Activated B cell treated with CpG ODN at 0.5 μM for 24 hours (primary cell): ENCODE measurements around the gene ESAM. TPM values are rescaled to one million over a fixed set of nuclear protein-coding genes. Genes with fewer than 3 reads are reported as not detected.
A peak's percentile ranks its signal among the peaks of the same experiment; 100 is the strongest.

Experiments
- ATAC-seq: fragments of 200-7000 bp; cut with Tn5 transposase; one replicate; pipeline ENCODE4 v1.10.0; 2021; ENCODE audit warnings: low read depth, mild to moderate bottlenecking, moderate library complexity
- CTCF ChIA-PET: fragments of 350-600 bp; sonication (Branson Sonifier 250); formaldehyde crosslinking; loops from one replicate; lab custom pipeline; 2021; ENCODE audit warnings: antibody characterized with exemption; lab: Charles Lee
- POLR2A ChIA-PET: fragments of 350-600 bp; sonication (Branson Sonifier 250); formaldehyde crosslinking; loops from one replicate; lab custom pipeline; 2021; ENCODE audit warnings: antibody characterized with exemption; lab: Charles Lee
- DNase-seq: peaks from one replicate; pipeline ENCODE4 v3.0.0; 2022
- H3K27ac Mint-ChIP-seq: one replicate; pipeline ENCODE4 v1.8.0; 2020; ENCODE audit warnings: mixed read lengths
- H3K27me3 Mint-ChIP-seq: one replicate; pipeline ENCODE4 v1.8.0; 2021; ENCODE audit warnings: mixed read lengths
- H3K36me3 Mint-ChIP-seq: one replicate; pipeline ENCODE4 v1.8.0; 2021; ENCODE audit warnings: low read depth, mixed read lengths
- H3K4me1 Mint-ChIP-seq: one replicate; pipeline ENCODE4 v1.8.0; 2021; ENCODE audit warnings: mixed read lengths
- H3K4me3 Mint-ChIP-seq: one replicate; pipeline ENCODE4 v1.8.0; 2020; ENCODE audit warnings: mild to moderate bottlenecking, mixed read lengths
- H3K9me3 Mint-ChIP-seq: one replicate; pipeline ENCODE4 v1.8.0; 2020; ENCODE audit warnings: mixed read lengths
- CTCF ChIP-seq: fragments of 200-600 bp; IDR thresholded peaks from one replicate; pipeline ENCODE4 v1.8.0; 2022; ENCODE audit warnings: antibody characterized with exemption, mild to moderate bottlenecking
- intact Hi-C: fragments of 100-400 bp; cut with micrococcal nuclease; formaldehyde crosslinking; loops from one replicate; pipeline ENCODE4 v1.15.1; 2024
- total RNA-seq: library from RNA; stranded (reverse); gene quantifications from 2 replicates; pipeline ENCODE4 v1.2.3, GENCODE V29; 2022

The ESAM gene
- total RNA-seq, 1 donor from 2014 or later: 2.3 TPM

- ATAC-seq: no peak
- Mint-ChIP-seq H3K4me3 (no peak overlapping the region), H3K9me3 (no peaks in the 10 kb centered on the region), H3K27ac (no peak overlapping the region), H3K36me3 (no peaks in the 10 kb centered on the region), H3K4me1 (peaks cover 36% of the 10 kb centered on the region), H3K27me3 (peaks cover 40% of the 10 kb centered on the region)
- intact Hi-C loops: no loop called here
- no peak for TF ChIP-seq CTCF
- ChIA-PET CTCF (interaction anchor here (1.5 kb wide), 1 partner anchor 50 kb away, joined by 3 read pairs; no protein-coding TSS in a partner anchor), POLR2A (no interaction called here)
- DNase-seq: no peak
Observed at GRCh38 chr11:124718801-124719200, 43.3 kb downstream of the ESAM start.

- ChIA-PET POLR2A (no interaction called here), CTCF (interaction anchor here (1.4 kb wide), 1 partner anchor 49 kb away, joined by 5 read pairs; no protein-coding TSS in a partner anchor)
- Mint-ChIP-seq H3K27me3 (peaks cover 40% of the 10 kb centered on the region), H3K36me3 (no peaks in the 10 kb centered on the region), H3K27ac (no peak overlapping the region), H3K9me3 (no peaks in the 10 kb centered on the region), H3K4me3 (peak overlapping the region; percentile 60), H3K4me1 (peaks cover 31% of the 10 kb centered on the region)
- no peak for TF ChIP-seq CTCF
- no peak for ATAC-seq
- intact Hi-C loops: no loop called here
- no peak for DNase-seq
Observed at GRCh38 chr11:124717786-124718651, 44.1 kb downstream of the ESAM start.

DNA sequence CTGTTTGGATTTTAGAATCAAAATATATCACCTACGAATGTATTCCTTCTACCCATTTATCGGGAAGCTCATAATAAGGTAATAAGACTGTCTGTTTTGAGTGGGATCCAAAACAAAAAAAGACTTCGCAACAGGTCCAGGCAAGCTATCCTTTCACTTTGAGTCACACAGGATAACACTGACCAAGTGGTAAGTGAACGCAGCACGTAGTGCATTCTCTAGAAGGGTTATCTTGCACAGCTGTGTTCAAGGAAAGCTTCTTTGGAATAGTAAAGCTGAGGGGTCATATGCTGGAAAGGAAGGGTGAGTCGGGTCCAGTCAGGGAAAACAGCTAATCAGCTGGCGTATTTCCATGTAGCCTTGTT is 44.7 kb downstream of the ESAM start:
- CTCF ChIA-PET: interaction anchor here (1.4 kb wide), 1 partner anchor 48 kb away, joined by 5 read pairs; no protein-coding TSS in a partner anchor
- no peak for TF ChIP-seq CTCF
- Mint-ChIP-seq H3K9me3 (no peaks in the 10 kb centered on the region), H3K27me3 (peaks cover 40% of the 10 kb centered on the region), H3K27ac (no peak overlapping the region), H3K36me3 (no peaks in the 10 kb centered on the region), H3K4me1 (peaks cover 24% of the 10 kb centered on the region), H3K4me3 (peak overlapping the region; percentile 60)
- ATAC-seq (no peak), DNase-seq (no peak)
- intact Hi-C loops: no loop called here
- POLR2A ChIA-PET: no interaction called here

DNA sequence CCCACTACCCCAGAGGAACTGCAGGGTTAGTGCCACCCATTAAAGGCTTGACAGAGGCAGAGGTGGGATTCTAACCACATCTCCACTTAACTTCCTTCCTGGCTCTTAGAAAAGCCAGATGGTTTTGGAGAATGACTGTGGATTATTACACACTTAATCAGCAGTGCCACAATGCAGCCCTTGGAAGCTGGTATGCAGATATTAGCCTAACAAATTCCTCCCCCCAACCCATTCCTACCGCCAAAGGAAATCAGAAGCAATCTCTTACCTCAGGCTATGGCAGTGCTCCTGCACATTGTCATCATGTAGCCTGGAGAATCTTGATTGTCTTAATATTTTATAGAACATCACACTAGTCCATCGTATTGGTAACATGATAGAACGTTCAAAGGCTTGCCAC is 45.5 kb downstream of the ESAM start:
- no peak for TF ChIP-seq CTCF
- Mint-ChIP-seq H3K9me3 (no peaks in the 10 kb centered on the region), H3K4me3 (no peak overlapping the region), H3K4me1 (peaks cover 16% of the 10 kb centered on the region), H3K27ac (no peak overlapping the region), H3K36me3 (no peaks in the 10 kb centered on the region), H3K27me3 (peaks cover 35% of the 10 kb centered on the region)
- intact Hi-C loops: no loop called here
- CTCF ChIA-PET: no interaction called here
- DNase-seq: no peak
- POLR2A ChIA-PET: no interaction called here
- ATAC-seq: no peak

DNA sequence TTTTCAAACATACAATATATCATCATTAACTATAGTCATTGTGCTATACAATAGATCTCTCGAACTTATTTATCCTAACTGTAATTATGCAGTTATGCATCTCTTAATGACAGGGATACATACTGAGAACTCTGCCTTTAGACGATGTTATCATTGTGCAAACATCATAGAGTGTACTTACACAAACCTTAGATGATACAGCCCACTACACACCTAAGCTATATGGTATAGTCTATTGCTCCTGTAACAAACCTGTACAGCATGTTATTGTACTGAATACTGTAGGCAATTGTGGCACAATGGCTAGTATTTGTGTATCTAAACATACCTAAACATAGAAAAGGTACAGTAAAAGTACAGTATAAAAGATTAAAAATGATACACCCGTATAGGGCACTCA is 49.7 kb downstream of the ESAM start:
- no peak for TF ChIP-seq CTCF
- Mint-ChIP-seq H3K27me3 (peaks cover 7% of the 10 kb centered on the region), H3K9me3 (peaks cover 5% of the 10 kb centered on the region), H3K36me3 (peaks cover 1% of the 10 kb centered on the region), H3K4me1 (peaks cover under 1% of the 10 kb centered on the region), H3K4me3 (no peak overlapping the region), H3K27ac (no peak overlapping the region)
- ATAC-seq: no peak
- intact Hi-C loops: no loop called here
- ChIA-PET POLR2A (no interaction called here), CTCF (no interaction called here)
- DNase-seq: no peak
